ELR (cell line): ENCODE results near the gene PALMD.

Source experiments
- DNase-seq: peaks from one replicate; pipeline ENCODE4 v3.0.0-alpha.2; 2015; ENCODE audit warnings: low read depth

PALMD gene

GRCh38 chr1:99635664-99636063, 10.2 kb upstream of the PALMD start:
- DNase-seq: no peak

GRCh38 chr1:99636647-99637175, 9.2 kb upstream of the PALMD start:
- DNase-seq: no peak

GRCh38 chr1:99638853-99639252, 7.1 kb upstream of the PALMD start:
- DNase-seq: no peak

- no peak for DNase-seq
Observed at GRCh38 chr1:99639408-99639807, 6.5 kb upstream of the PALMD start.

- DNase-seq: no peak
Observed at GRCh38 chr1:99639945-99640344, 6.0 kb upstream of the PALMD start.

GRCh38 chr1:99640672-99641071, 5.2 kb upstream of the PALMD start:
- no peak for DNase-seq

GRCh38 chr1:99641558-99641957, 4.4 kb upstream of the PALMD start:
- no peak for DNase-seq

- DNase-seq: no peak
Observed at GRCh38 chr1:99642053-99642452, 3.9 kb upstream of the PALMD start.

- DNase-seq: peak; percentile 30
Observed at GRCh38 chr1:99643021-99643779, 2.7 kb upstream of the PALMD start.

GRCh38 chr1:99644279-99645004, 1.5 kb upstream of the PALMD start:
- DNase-seq: no peak

GRCh38 chr1:99645203-99645602, 710 bp upstream of the PALMD start:
- DNase-seq: peak; percentile 61

- no peak for DNase-seq
Observed at GRCh38 chr1:99646868-99647267, 955 bp downstream of the PALMD start.

GRCh38 chr1:99647490-99647889, 1.6 kb downstream of the PALMD start:
- no peak for DNase-seq

GRCh38 chr1:99648107-99648506, 2.2 kb downstream of the PALMD start:
- DNase-seq: peak; percentile 26

- DNase-seq: no peak
Observed at GRCh38 chr1:99650030-99650429, 4.1 kb downstream of the PALMD start.

- no peak for DNase-seq
Observed at GRCh38 chr1:99650773-99651437, 5.0 kb downstream of the PALMD start.

GRCh38 chr1:99652881-99653281, 7.0 kb downstream of the PALMD start:
- no peak for DNase-seq

- no peak for DNase-seq
Observed at GRCh38 chr1:99655376-99655775, 9.5 kb downstream of the PALMD start.

GRCh38 chr1:99656701-99657100, 10.8 kb downstream of the PALMD start:
- no peak for DNase-seq

- DNase-seq: no peak
Observed at GRCh38 chr1:99657213-99658030, 11.5 kb downstream of the PALMD start.

- DNase-seq: no peak
Observed at GRCh38 chr1:99658031-99658290, 12.0 kb downstream of the PALMD start.

- DNase-seq: peak; percentile 42
Observed at GRCh38 chr1:99659755-99660210, 13.9 kb downstream of the PALMD start.
